Measurements from ENCODE around the gene PPIL1. TPM values are rescaled to one million over a fixed set of nuclear protein-coding genes. Genes with fewer than 3 reads are reported as not detected.

PPIL1 gene
- polyA plus RNA-seq, 1 experiment = 23.4 TPM

- Histone ChIP-seq H3K27me3 (ENCODE audit: control insufficient read depth, insufficient read depth, low read length) (peaks cover 13% of the 10 kb centered on the region), H3K4me3 (ENCODE audit: low read depth, low read length) (no peak overlapping the region), H3K36me3 (ENCODE audit: control insufficient read depth, insufficient read depth, low read length) (no peaks in the 10 kb centered on the region)
- no peak for TF ChIP-seq CTCF (IDR thresholded peaks at IDR 0.05; ENCODE audit: insufficient read depth, low read depth, low read length)
- ChIA-PET POLR2A (no interaction called here), CTCF (interaction anchor here (1.0 to 1.4 kb wide), 4 partner anchors 10 to 208 kb away, joined by 3 to 4 read pairs (median 4); no protein-coding TSS in a partner anchor)
- no peak for DNase-seq (ENCODE audit: low read depth)
Measured at GRCh38 chr6:36809941-36810803, 64.4 kb downstream of the PPIL1 start.

- POLR2A ChIA-PET = no interaction called here
- CTCF ChIA-PET = interaction anchor here (1.0 to 1.2 kb wide), 2 partner anchors 16 to 19 kb away, joined by 4 read pairs; no protein-coding TSS in a partner anchor
- no peak for DNase-seq (ENCODE audit: low read depth)
- Histone ChIP-seq H3K4me3 (ENCODE audit: low read depth, low read length) (no peak overlapping the region), H3K27me3 (ENCODE audit: control insufficient read depth, insufficient read depth, low read length) (peaks cover 17% of the 10 kb centered on the region), H3K36me3 (ENCODE audit: control insufficient read depth, insufficient read depth, low read length) (no peaks in the 10 kb centered on the region)
- TF ChIP-seq CTCF (IDR thresholded peaks at IDR 0.05; ENCODE audit: insufficient read depth, low read depth, low read length) = no peak
Measured at GRCh38 chr6:36809156-36809555, 65.4 kb downstream of the PPIL1 start.

GRCh38 chr6:36808634-36809033, 66.0 kb downstream of the PPIL1 start:
- no peak for TF ChIP-seq CTCF (IDR thresholded peaks at IDR 0.05; ENCODE audit: insufficient read depth, low read depth, low read length)
- POLR2A ChIA-PET = no interaction called here
- Histone ChIP-seq H3K4me3 (ENCODE audit: low read depth, low read length) (no peak overlapping the region), H3K27me3 (ENCODE audit: control insufficient read depth, insufficient read depth, low read length) (peaks cover 18% of the 10 kb centered on the region), H3K36me3 (ENCODE audit: control insufficient read depth, insufficient read depth, low read length) (no peaks in the 10 kb centered on the region)
- CTCF ChIA-PET = no interaction called here
- DNase-seq (ENCODE audit: low read depth) = no peak

GRCh38 chr6:36807750-36808149, 66.9 kb downstream of the PPIL1 start:
- Histone ChIP-seq H3K36me3 (ENCODE audit: control insufficient read depth, insufficient read depth, low read length) (no peaks in the 10 kb centered on the region), H3K4me3 (ENCODE audit: low read depth, low read length) (no peak overlapping the region), H3K27me3 (ENCODE audit: control insufficient read depth, insufficient read depth, low read length) (peaks cover 20% of the 10 kb centered on the region)
- CTCF ChIA-PET = no interaction called here
- TF ChIP-seq CTCF (IDR thresholded peaks at IDR 0.05; ENCODE audit: insufficient read depth, low read depth, low read length) = no peak
- no peak for DNase-seq (ENCODE audit: low read depth)
- POLR2A ChIA-PET = no interaction called here

GRCh38 chr6:36807143-36807542, 67.5 kb downstream of the PPIL1 start:
- no peak for DNase-seq (ENCODE audit: low read depth)
- Histone ChIP-seq H3K4me3 (ENCODE audit: low read depth, low read length) (no peak overlapping the region), H3K36me3 (ENCODE audit: control insufficient read depth, insufficient read depth, low read length) (no peaks in the 10 kb centered on the region), H3K27me3 (ENCODE audit: control insufficient read depth, insufficient read depth, low read length) (peaks cover 20% of the 10 kb centered on the region)
- TF ChIP-seq CTCF (IDR thresholded peaks at IDR 0.05; ENCODE audit: insufficient read depth, low read depth, low read length) = no peak
- CTCF ChIA-PET = no interaction called here
- POLR2A ChIA-PET = no interaction called here

All from BJ (cell line).